Measurements from ENCODE around the gene KL. TPM values are rescaled to one million over a fixed set of nuclear protein-coding genes. Genes with fewer than 3 reads are reported as not detected.
A peak's percentile ranks its signal among the peaks of the same experiment; 100 is the strongest.

The KL gene
- polyA plus RNA-seq (2013, experiment 1 of 2), result 0.03 TPM
- polyA plus RNA-seq (2013, experiment 2 of 2), result 0.04 TPM

DNA sequence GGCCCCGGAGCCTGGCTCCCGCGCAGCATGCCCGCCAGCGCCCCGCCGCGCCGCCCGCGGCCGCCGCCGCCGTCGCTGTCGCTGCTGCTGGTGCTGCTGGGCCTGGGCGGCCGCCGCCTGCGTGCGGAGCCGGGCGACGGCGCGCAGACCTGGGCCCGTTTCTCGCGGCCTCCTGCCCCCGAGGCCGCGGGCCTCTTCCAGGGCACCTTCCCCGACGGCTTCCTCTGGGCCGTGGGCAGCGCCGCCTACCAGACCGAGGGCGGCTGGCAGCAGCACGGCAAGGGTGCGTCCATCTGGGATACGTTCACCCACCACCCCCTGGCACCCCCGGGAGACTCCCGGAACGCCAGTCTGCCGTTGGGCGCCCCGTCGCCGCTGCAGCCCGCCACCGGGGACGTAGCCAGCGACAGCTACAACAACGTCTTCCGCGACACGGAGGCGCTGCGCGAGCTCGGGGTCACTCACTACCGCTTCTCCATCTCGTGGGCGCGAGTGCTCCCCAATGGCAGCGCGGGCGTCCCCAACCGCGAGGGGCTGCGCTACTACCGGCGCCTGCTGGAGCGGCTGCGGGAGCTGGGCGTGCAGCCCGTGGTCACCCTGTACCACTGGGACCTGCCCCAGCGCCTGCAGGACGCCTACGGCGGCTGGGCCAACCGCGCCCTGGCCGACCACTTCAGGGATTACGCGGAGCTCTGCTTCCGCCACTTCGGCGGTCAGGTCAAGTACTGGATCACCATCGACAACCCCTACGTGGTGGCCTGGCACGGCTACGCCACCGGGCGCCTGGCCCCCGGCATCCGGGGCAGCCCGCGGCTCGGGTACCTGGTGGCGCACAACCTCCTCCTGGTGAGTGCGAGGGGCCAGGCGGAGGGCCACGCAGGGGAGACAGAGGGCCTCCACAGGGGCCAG lies at the start of gene KL:
Gene KL, plus strand, starts transcription at position 10 of the 909 bp plus-strand sequence. Its CDS starts 18 bp downstream, at position 28.
- Histone ChIP-seq H3K18ac (ENCODE audit: low read depth in 1 of 2, low read length in 2 of 2) (peak within 1 kb of the TSS in 1 of 2 experiments; percentile 46), H3K4me3 (ENCODE audit: insufficient read depth in 1 of 2, low read depth in 1 of 2, low read length in 2 of 2) (peak within 1 kb of the TSS; percentile 55 to 69), H3K9me3 (ENCODE audit: control insufficient read depth, low read length) (no peaks in the 10 kb centered on the region), H3K4me2 (ENCODE audit: low read length, poor library complexity, severe bottlenecking) (peak within 1 kb of the TSS; percentile 75), H2BK5ac (ENCODE audit: low read depth, low read length, poor library complexity, severe bottlenecking) (no peak within 1 kb of the TSS), H3K79me1 (replicated peaks; ENCODE audit: low read length, poor library complexity, severe bottlenecking) (no peaks in the 10 kb centered on the region), H2BK12ac (ENCODE audit: low read length in 2 of 2) (peak within 1 kb of the TSS in 1 of 2 experiments; percentile 21), H4K8ac (ENCODE audit: low read length) (no peak within 1 kb of the TSS), H4K91ac (ENCODE audit: low read length) (peak within 1 kb of the TSS; percentile 59), H3K9ac (ENCODE audit: low read length) (peak within 1 kb of the TSS; percentile 45), H3K4me1 (ENCODE audit: control insufficient read depth, insufficient read depth, low read depth, low read length) (peaks cover 15% of the 10 kb centered on the region), H3K4ac (ENCODE audit: low read depth in 1 of 2, low read length in 2 of 2) (no peak within 1 kb of the TSS), H2BK15ac (ENCODE audit: low read depth, poor library complexity, severe bottlenecking) (no peak within 1 kb of the TSS), H3K14ac (ENCODE audit: low read length in 2 of 2) (no peak within 1 kb of the TSS), H3K27me3 (ENCODE audit: control insufficient read depth in 1 of 2, insufficient read depth in 1 of 2, low read length in 2 of 2) (peaks cover 30 to 33% of the 10 kb centered on the region in 2 experiments), H2AFZ (ENCODE audit: low read depth, low read length) (peak within 1 kb of the TSS; percentile 36), H3K36me3 (ENCODE audit: control insufficient read depth in 1 of 2, insufficient read depth in 2 of 2, low read depth in 1 of 2, low read length in 2 of 2) (no peaks in the 10 kb centered on the region), H3K27ac (ENCODE audit: low read length, poor library complexity, severe bottlenecking) (no peak within 1 kb of the TSS), H2AK5ac (ENCODE audit: low read length, severe bottlenecking) (no peak within 1 kb of the TSS), H3K23ac (ENCODE audit: low read length in 2 of 2) (peak within 1 kb of the TSS in 1 of 2 experiments; percentile 78), H2BK120ac (ENCODE audit: low read depth, low read length) (no peak within 1 kb of the TSS)
- 3% methylated on average over 89 of the region's 106 CpGs for WGBS
- peak; percentile 30 for DNase-seq

- no peak for DNase-seq
- Histone ChIP-seq H2AFZ (ENCODE audit: low read depth, low read length) (no peak overlapping the region), H3K79me1 (replicated peaks; ENCODE audit: low read length, poor library complexity, severe bottlenecking) (no peaks in the 10 kb centered on the region), H3K4ac (ENCODE audit: low read depth in 1 of 2, low read length in 2 of 2) (no peak overlapping the region), H4K91ac (ENCODE audit: low read length) (no peak overlapping the region), H3K23ac (ENCODE audit: low read length in 2 of 2) (no peak overlapping the region), H3K27me3 (ENCODE audit: control insufficient read depth in 1 of 2, insufficient read depth in 1 of 2, low read length in 2 of 2) (no peaks in the 10 kb centered on the region), H3K36me3 (ENCODE audit: control insufficient read depth in 1 of 2, insufficient read depth in 2 of 2, low read depth in 1 of 2, low read length in 2 of 2) (no peaks in the 10 kb centered on the region), H3K4me1 (ENCODE audit: control insufficient read depth, insufficient read depth, low read depth, low read length) (no peaks in the 10 kb centered on the region), H3K9me3 (ENCODE audit: control insufficient read depth, low read length) (no peaks in the 10 kb centered on the region), H3K9ac (ENCODE audit: low read length) (no peak overlapping the region), H2BK12ac (ENCODE audit: low read length in 2 of 2) (no peak overlapping the region), H4K8ac (ENCODE audit: low read length) (no peak overlapping the region), H3K27ac (ENCODE audit: low read length, poor library complexity, severe bottlenecking) (no peak overlapping the region), H2BK15ac (ENCODE audit: low read depth, poor library complexity, severe bottlenecking) (no peak overlapping the region), H3K18ac (ENCODE audit: low read depth in 1 of 2, low read length in 2 of 2) (no peak overlapping the region), H2BK120ac (ENCODE audit: low read depth, low read length) (no peak overlapping the region), H3K4me3 (ENCODE audit: insufficient read depth in 1 of 2, low read depth in 1 of 2, low read length in 2 of 2) (no peak overlapping the region), H2AK5ac (ENCODE audit: low read length, severe bottlenecking) (peak overlapping the region; percentile 39), H2BK5ac (ENCODE audit: low read depth, low read length, poor library complexity, severe bottlenecking) (no peak overlapping the region), H3K14ac (ENCODE audit: low read length in 2 of 2) (no peak overlapping the region), H3K4me2 (ENCODE audit: low read length, poor library complexity, severe bottlenecking) (no peak overlapping the region)
- 83% methylated on average over 4 of the region's 5 CpGs for WGBS
These were observed 48.5 kb upstream of the KL start for GRCh38 chr13:32967584-32968182.

GRCh38 chr13:32968316-32968715 lies 47.9 kb upstream of the KL start:
- H3K23ac ChIP-seq (ENCODE audit: low read length in 2 of 2), result no peak overlapping the region
- H4K91ac ChIP-seq (ENCODE audit: low read length), result no peak overlapping the region
- H3K14ac ChIP-seq (ENCODE audit: low read length in 2 of 2), result no peak overlapping the region
- H3K4ac ChIP-seq (ENCODE audit: low read depth in 1 of 2, low read length in 2 of 2), result no peak overlapping the region
- H4K8ac ChIP-seq (ENCODE audit: low read length), result no peak overlapping the region
- no peak overlapping the region for H2AFZ ChIP-seq (ENCODE audit: low read depth, low read length)
- no CpG with 5 or more reads among the region's 1 CpG for WGBS
- peak overlapping the region; percentile 55 for H2AK5ac ChIP-seq (ENCODE audit: low read length, severe bottlenecking)
- no peaks in the 10 kb centered on the region for H3K4me1 ChIP-seq (ENCODE audit: control insufficient read depth, insufficient read depth, low read depth, low read length)
- DNase-seq, result no peak
- H2BK120ac ChIP-seq (ENCODE audit: low read depth, low read length), result no peak overlapping the region
- H3K9me3 ChIP-seq (ENCODE audit: control insufficient read depth, low read length), result no peaks in the 10 kb centered on the region
- no peak overlapping the region for H3K4me2 ChIP-seq (ENCODE audit: low read length, poor library complexity, severe bottlenecking)
- no peaks in the 10 kb centered on the region for H3K79me1 ChIP-seq (replicated peaks; ENCODE audit: low read length, poor library complexity, severe bottlenecking)
- H3K27me3 ChIP-seq (ENCODE audit: control insufficient read depth in 1 of 2, insufficient read depth in 1 of 2, low read length in 2 of 2), result no peaks in the 10 kb centered on the region
- H3K27ac ChIP-seq (ENCODE audit: low read length, poor library complexity, severe bottlenecking), result no peak overlapping the region
- no peaks in the 10 kb centered on the region for H3K36me3 ChIP-seq (ENCODE audit: control insufficient read depth in 1 of 2, insufficient read depth in 2 of 2, low read depth in 1 of 2, low read length in 2 of 2)
- no peak overlapping the region for H2BK12ac ChIP-seq (ENCODE audit: low read length in 2 of 2)
- no peak overlapping the region for H3K9ac ChIP-seq (ENCODE audit: low read length)
- no peak overlapping the region for H3K4me3 ChIP-seq (ENCODE audit: insufficient read depth in 1 of 2, low read depth in 1 of 2, low read length in 2 of 2)
- H3K18ac ChIP-seq (ENCODE audit: low read depth in 1 of 2, low read length in 2 of 2), result no peak overlapping the region
- H2BK15ac ChIP-seq (ENCODE audit: low read depth, poor library complexity, severe bottlenecking), result no peak overlapping the region
- no peak overlapping the region for H2BK5ac ChIP-seq (ENCODE audit: low read depth, low read length, poor library complexity, severe bottlenecking)

GRCh38 chr13:32968793-32969192 lies 47.4 kb upstream of the KL start:
- H3K4ac ChIP-seq (ENCODE audit: low read depth in 1 of 2, low read length in 2 of 2), result no peak overlapping the region
- no peaks in the 10 kb centered on the region for H3K4me1 ChIP-seq (ENCODE audit: control insufficient read depth, insufficient read depth, low read depth, low read length)
- H2BK15ac ChIP-seq (ENCODE audit: low read depth, poor library complexity, severe bottlenecking), result no peak overlapping the region
- H3K14ac ChIP-seq (ENCODE audit: low read length in 2 of 2), result no peak overlapping the region
- H4K91ac ChIP-seq (ENCODE audit: low read length), result no peak overlapping the region
- no peak overlapping the region for H2BK12ac ChIP-seq (ENCODE audit: low read length in 2 of 2)
- H3K27ac ChIP-seq (ENCODE audit: low read length, poor library complexity, severe bottlenecking), result peak overlapping the region; percentile 81
- DNase-seq, result no peak
- no peak overlapping the region for H2BK120ac ChIP-seq (ENCODE audit: low read depth, low read length)
- no peaks in the 10 kb centered on the region for H3K27me3 ChIP-seq (ENCODE audit: control insufficient read depth in 1 of 2, insufficient read depth in 1 of 2, low read length in 2 of 2)
- no peak overlapping the region for H3K23ac ChIP-seq (ENCODE audit: low read length in 2 of 2)
- no peak overlapping the region for H3K4me3 ChIP-seq (ENCODE audit: insufficient read depth in 1 of 2, low read depth in 1 of 2, low read length in 2 of 2)
- no peak overlapping the region for H3K18ac ChIP-seq (ENCODE audit: low read depth in 1 of 2, low read length in 2 of 2)
- H3K36me3 ChIP-seq (ENCODE audit: control insufficient read depth in 1 of 2, insufficient read depth in 2 of 2, low read depth in 1 of 2, low read length in 2 of 2), result no peaks in the 10 kb centered on the region
- H4K8ac ChIP-seq (ENCODE audit: low read length), result no peak overlapping the region
- H2AFZ ChIP-seq (ENCODE audit: low read depth, low read length), result no peak overlapping the region
- peak overlapping the region; percentile 81 for H3K9ac ChIP-seq (ENCODE audit: low read length)
- no peak overlapping the region for H3K4me2 ChIP-seq (ENCODE audit: low read length, poor library complexity, severe bottlenecking)
- 100% methylated on average over 1 of the region's 3 CpGs for WGBS
- no peaks in the 10 kb centered on the region for H3K9me3 ChIP-seq (ENCODE audit: control insufficient read depth, low read length)
- no peak overlapping the region for H2AK5ac ChIP-seq (ENCODE audit: low read length, severe bottlenecking)
- no peaks in the 10 kb centered on the region for H3K79me1 ChIP-seq (replicated peaks; ENCODE audit: low read length, poor library complexity, severe bottlenecking)
- no peak overlapping the region for H2BK5ac ChIP-seq (ENCODE audit: low read depth, low read length, poor library complexity, severe bottlenecking)
